ENCODE results near the gene JAZF1.

DNA sequence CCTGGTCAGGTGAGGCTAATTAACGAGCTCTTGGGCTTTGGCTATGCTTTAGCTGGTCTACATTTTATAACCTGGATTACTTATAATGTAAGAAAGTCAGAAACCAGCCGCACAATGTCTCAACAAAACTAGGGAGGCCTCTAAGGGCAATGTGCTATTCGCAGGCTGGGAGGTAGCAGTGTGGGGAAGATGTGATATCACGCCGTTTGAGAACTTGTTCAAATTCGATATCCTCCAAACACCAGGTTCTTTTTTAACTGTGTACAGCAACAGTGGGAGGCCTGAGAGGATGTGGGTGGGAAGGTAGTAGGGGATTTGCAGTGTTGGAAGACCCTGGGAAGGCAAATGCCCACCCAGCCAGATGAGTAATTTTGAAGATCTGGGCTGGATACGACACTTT is 184.5 kb downstream of the JAZF1 start:
- TF ChIP-seq, protein P1, sequence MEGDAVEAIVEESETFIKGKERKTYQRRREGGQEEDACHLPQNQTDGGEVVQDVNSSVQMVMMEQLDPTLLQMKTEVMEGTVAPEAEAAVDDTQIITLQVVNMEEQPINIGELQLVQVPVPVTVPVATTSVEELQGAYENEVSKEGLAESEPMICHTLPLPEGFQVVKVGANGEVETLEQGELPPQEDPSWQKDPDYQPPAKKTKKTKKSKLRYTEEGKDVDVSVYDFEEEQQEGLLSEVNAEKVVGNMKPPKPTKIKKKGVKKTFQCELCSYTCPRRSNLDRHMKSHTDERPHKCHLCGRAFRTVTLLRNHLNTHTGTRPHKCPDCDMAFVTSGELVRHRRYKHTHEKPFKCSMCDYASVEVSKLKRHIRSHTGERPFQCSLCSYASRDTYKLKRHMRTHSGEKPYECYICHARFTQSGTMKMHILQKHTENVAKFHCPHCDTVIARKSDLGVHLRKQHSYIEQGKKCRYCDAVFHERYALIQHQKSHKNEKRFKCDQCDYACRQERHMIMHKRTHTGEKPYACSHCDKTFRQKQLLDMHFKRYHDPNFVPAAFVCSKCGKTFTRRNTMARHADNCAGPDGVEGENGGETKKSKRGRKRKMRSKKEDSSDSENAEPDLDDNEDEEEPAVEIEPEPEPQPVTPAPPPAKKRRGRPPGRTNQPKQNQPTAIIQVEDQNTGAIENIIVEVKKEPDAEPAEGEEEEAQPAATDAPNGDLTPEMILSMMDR (IDR thresholded peaks at IDR 0.05) = no peak
- no peak for TF ChIP-seq POLR2AphosphoS5 (IDR thresholded peaks at IDR 0.05)

Measured in prostate gland (tissue), 2 donors.